ENCODE measurements around the gene NRXN3.

DNA sequence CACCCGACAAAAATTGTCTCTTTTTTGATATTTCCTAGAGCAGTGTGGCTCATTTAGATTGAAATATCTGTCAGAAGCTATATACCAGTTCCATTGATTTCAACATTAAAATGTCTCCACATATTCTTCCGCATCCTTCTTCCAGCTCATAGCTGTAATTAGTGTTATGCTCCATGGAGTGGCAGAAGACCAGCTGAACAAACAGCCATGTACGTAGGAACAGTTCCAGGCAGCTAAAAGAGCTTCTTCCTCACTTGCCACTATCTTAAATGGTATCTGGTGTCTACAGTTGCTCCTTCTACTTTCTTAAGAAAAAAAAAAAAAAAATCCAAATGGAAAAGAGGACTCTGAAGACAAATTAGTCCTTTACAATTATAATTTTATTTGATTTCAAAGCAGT lies 1193.1 kb downstream of the NRXN3 start:
- TF ChIP-seq, protein P1, sequence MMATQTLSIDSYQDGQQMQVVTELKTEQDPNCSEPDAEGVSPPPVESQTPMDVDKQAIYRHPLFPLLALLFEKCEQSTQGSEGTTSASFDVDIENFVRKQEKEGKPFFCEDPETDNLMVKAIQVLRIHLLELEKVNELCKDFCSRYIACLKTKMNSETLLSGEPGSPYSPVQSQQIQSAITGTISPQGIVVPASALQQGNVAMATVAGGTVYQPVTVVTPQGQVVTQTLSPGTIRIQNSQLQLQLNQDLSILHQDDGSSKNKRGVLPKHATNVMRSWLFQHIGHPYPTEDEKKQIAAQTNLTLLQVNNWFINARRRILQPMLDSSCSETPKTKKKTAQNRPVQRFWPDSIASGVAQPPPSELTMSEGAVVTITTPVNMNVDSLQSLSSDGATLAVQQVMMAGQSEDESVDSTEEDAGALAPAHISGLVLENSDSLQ (IDR thresholded peaks at IDR 0.05), result no peak
- TF ChIP-seq FOXA1 (IDR thresholded peaks at IDR 0.05), result no peak
- TF ChIP-seq FOXK2 (IDR thresholded peaks at IDR 0.05), result no peak

Measured in HEK293T (cell line).